Rectal smooth muscle tissue (tissue), 1 donor: ENCODE results near the gene PPP3CA.

Experiments used
- H3K27ac ChIP-seq: one replicate; pipeline ENCODE4 v1.7.0; 2013; ENCODE audit warnings: low read depth, low read length, inconsistent platforms
- H3K27me3 ChIP-seq: one replicate; pipeline ENCODE4 v1.7.0; 2013; ENCODE audit warnings: low read length; ENCODE audit not compliant: control insufficient read depth, insufficient read depth
- H3K36me3 ChIP-seq: one replicate; pipeline ENCODE4 v1.7.0; 2013; ENCODE audit warnings: low read length; ENCODE audit not compliant: control insufficient read depth, insufficient read depth
- H3K4me1 ChIP-seq: one replicate; pipeline ENCODE4 v1.7.0; 2013; ENCODE audit warnings: low read length; ENCODE audit not compliant: control insufficient read depth, insufficient read depth
- H3K4me3 ChIP-seq: one replicate; pipeline ENCODE4 v1.7.0; 2013; ENCODE audit warnings: low read length
- H3K9ac ChIP-seq: one replicate; pipeline ENCODE4 v1.7.0; 2013; ENCODE audit warnings: low read length

The PPP3CA gene

DNA sequence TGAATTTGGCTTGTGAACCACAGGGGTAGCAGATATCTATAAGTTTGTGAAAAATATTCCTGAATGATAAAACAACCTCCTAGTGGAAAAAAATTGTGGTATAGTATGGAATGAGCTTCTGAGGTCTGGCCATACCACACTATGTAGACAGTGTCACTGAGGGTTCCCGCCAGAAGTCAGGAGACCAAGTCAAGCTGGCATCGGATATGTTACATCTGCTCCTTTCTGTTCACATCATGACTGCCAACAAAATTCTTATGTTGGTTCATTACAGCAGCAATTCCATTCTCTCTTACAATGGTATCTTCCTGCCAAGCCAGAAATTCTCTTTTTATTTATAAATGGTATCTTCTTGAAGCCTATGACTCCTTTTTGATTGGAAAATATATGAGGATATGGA is 273.0 kb downstream of the PPP3CA start:
- no peak overlapping the region for H3K4me3 ChIP-seq
- no peak overlapping the region for H3K27ac ChIP-seq
- H3K4me1 ChIP-seq = no peaks in the 10 kb centered on the region
- no peak overlapping the region for H3K9ac ChIP-seq
- no peaks in the 10 kb centered on the region for H3K27me3 ChIP-seq
- no peaks in the 10 kb centered on the region for H3K36me3 ChIP-seq

DNA sequence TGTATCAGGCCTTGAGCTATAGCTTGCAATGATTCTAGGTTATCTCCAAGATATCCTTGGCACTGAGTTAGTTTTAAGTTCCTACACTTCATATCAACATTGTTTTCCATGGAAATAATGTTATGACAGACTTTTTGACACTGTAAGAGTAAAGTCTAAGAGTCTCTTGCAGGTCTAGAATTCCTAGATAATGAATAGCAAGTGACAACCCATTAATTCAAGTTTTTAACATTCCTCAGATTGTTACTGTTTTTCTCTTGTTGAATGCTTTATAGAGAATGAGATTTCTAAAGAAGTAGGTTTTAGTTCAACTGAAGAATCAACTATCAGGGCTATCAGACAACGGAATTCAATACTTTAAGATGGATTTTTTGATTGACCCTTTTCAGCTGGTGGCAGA is 276.1 kb downstream of the PPP3CA start:
- no peaks in the 10 kb centered on the region for H3K36me3 ChIP-seq
- H3K9ac ChIP-seq = no peak overlapping the region
- no peak overlapping the region for H3K27ac ChIP-seq
- no peaks in the 10 kb centered on the region for H3K27me3 ChIP-seq
- no peaks in the 10 kb centered on the region for H3K4me1 ChIP-seq
- no peak overlapping the region for H3K4me3 ChIP-seq

DNA sequence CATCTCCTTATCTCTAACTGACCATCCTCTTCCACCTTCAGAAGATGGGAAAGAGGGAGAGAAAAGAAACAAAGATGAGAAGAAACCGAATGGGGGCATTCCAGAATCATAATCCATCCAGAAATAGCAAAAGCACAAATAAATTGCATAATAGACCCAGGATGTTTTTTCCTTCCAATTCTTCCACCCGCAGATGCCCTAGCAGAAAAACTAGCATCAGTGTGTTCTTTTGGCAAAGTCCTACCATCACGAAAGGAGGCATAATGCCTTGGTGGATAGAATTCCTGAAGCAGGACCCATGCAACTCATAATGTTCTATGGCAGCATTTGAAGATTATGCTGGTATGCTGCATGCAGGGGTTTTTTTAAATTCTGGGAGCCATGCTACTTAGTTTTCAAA is 279.2 kb downstream of the PPP3CA start:
- no peaks in the 10 kb centered on the region for H3K4me1 ChIP-seq
- no peak overlapping the region for H3K27ac ChIP-seq
- no peak overlapping the region for H3K4me3 ChIP-seq
- no peak overlapping the region for H3K9ac ChIP-seq
- no peaks in the 10 kb centered on the region for H3K36me3 ChIP-seq
- H3K27me3 ChIP-seq = no peaks in the 10 kb centered on the region

DNA sequence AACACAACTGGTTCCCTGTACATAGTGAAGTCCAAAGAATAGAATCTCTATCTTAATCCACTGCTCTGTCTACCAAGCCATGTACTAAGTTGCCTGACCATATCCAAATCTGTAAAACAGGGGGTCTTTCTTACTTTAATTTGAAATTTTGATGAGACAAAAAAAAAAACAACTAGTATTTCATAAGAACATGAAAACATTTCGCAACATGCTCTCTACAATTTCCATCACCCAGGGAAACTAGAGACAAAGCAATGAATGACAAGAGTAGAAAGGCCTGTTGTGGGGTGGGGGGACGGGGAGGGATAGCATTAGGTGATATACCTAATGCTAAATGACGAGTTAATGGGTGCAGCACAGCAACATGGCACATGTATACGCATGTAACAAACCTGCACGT is 279.9 kb downstream of the PPP3CA start:
- Histone ChIP-seq H3K27me3 (no peaks in the 10 kb centered on the region), H3K9ac (no peak overlapping the region), H3K4me3 (no peak overlapping the region), H3K4me1 (no peaks in the 10 kb centered on the region), H3K27ac (no peak overlapping the region), H3K36me3 (no peaks in the 10 kb centered on the region)

DNA sequence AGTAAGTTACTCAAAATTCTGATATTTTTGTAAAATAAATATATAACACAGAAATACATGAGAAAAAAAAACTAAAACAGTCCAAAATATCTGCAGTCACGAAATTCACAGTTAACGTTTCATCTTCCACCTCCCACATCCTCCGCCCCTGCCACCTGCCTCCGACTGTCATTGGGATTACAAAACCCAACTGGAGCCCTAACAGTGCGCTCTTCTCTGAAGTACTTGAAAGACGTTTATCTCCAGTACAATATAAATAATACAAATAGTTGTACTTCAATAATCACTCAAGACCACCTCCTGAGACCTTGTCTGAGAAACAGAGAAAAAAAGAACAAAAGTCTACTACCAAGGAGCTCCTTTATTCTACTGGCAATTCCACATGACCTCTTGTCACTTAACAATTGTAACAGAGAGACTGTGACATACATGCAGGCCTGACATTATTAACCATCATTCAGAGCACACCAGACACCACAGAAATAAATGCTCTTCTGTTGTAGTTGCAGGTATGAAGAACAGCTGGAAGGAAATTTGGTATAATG is 280.6 kb downstream of the PPP3CA start:
- Histone ChIP-seq H3K27ac (no peak overlapping the region), H3K9ac (no peak overlapping the region), H3K4me1 (no peaks in the 10 kb centered on the region), H3K36me3 (no peaks in the 10 kb centered on the region), H3K27me3 (no peaks in the 10 kb centered on the region), H3K4me3 (no peak overlapping the region)

DNA sequence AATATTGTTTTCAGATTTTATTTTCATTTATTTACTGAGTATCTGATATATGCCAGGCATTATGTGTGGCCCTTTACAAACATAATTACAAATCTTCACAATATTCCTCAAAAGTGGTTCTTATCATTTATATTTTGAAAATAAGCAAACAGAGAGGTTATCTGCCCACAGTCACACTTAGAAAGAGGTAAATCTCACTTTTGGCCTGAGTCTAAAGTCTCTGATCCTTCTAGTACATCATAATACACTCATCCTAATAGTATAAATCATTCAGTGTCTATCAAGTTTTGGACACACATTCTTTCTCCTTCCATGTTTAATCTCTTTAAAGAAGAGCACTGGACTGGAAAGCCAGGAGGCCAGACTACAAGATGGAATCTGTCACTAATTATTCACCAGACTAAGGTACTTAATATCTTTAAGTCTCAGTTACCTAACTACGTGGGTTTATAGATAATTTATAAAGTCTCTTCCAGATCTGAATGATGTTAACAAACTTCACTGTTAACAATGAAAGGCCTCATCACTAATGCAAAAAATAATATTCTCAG is 281.3 kb downstream of the PPP3CA start:
- Histone ChIP-seq H3K4me1 (no peaks in the 10 kb centered on the region), H3K36me3 (no peaks in the 10 kb centered on the region), H3K27ac (no peak overlapping the region), H3K27me3 (no peaks in the 10 kb centered on the region), H3K9ac (no peak overlapping the region), H3K4me3 (no peak overlapping the region)

DNA sequence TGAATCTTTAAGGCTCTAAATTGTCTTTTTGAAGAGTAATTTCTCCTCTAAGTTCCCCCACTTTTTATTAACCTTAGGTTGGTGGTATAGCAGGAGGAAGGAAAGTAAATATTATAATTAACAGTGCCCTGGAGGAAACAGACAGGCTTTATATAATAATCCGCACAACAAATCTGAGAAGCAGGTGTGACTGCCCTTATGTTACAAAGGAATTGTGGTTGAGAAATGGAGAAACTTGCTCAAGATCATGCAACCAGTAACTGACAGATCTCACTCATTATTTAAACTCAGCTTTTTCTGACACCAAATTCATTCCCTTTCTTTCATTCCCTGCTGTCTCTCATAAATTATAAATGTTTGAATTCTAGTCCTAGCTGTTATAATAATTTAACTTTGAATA is 282.0 kb downstream of the PPP3CA start:
- Histone ChIP-seq H3K4me1 (no peaks in the 10 kb centered on the region), H3K4me3 (no peak overlapping the region), H3K9ac (no peak overlapping the region), H3K36me3 (no peaks in the 10 kb centered on the region), H3K27me3 (no peaks in the 10 kb centered on the region), H3K27ac (no peak overlapping the region)

DNA sequence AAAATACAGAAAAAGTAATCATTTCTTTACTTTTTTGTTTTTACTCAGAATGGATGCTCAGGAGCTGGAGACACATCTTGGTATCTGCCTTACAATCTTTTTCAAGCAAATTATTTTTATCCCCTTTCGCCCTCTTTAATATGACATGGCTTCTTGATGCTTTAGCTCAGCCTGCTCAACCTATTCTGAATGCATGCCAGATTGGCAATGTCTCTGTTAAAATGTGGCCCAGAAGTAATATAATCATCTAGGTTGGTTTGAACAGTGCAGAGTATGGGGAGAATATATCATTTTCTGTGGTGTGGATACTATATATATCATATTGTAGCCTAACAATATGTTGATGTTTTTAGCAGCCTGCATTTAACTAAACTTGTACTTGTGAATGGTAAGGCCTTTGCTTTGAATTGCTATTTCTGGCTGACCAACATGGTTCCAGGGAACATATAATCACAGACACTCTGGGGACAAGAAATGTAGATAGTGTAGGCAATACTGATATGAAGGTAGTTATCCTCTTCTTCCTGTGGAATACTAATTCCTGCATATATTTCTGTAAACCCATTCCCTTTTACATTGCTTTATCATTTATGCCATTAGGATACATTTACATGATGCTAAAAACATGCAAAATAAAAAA is 282.7 kb downstream of the PPP3CA start:
- H3K9ac ChIP-seq = no peak overlapping the region
- no peaks in the 10 kb centered on the region for H3K4me1 ChIP-seq
- no peaks in the 10 kb centered on the region for H3K27me3 ChIP-seq
- H3K27ac ChIP-seq = no peak overlapping the region
- no peak overlapping the region for H3K4me3 ChIP-seq
- H3K36me3 ChIP-seq = no peaks in the 10 kb centered on the region

DNA sequence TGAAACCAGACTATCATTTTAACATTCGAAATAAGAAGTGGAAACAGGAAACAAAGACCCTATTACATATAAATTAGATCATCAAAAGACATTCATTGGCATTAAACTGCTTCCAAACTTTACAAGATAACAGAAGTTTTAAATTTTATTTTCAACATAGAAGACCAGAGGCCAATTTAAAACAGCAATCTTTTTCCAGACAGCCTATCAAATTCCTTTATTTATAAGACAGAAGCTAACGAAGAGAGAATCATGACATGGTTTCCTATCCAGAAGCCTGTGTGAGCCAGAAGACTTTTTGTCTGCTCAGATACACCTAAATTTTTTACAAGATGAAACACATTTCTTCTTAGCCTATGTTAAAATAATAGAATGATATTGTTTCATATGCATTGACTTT is 291.9 kb downstream of the PPP3CA start:
- no peaks in the 10 kb centered on the region for H3K27me3 ChIP-seq
- H3K4me1 ChIP-seq = no peaks in the 10 kb centered on the region
- H3K36me3 ChIP-seq = no peaks in the 10 kb centered on the region
- H3K9ac ChIP-seq = no peak overlapping the region
- no peak overlapping the region for H3K27ac ChIP-seq
- no peak overlapping the region for H3K4me3 ChIP-seq

DNA sequence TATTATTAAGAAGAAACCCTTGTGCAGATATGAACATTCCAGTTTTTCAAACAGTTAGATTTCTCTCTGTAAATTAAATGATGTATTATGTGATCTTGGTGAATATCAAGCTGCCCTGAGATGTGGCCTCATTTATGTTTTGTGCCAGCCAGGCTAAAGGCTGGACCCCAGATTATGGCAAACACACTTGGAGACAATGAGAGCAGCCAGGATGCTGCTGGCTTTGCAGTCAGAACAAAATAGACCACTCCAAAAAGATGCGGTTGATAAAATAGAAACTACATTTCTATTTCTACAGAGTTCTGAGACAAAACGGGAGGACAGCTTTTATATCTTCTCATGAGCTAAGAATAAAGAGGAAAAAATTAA is 296.5 kb downstream of the PPP3CA start:
- Histone ChIP-seq H3K4me1 (no peaks in the 10 kb centered on the region), H3K27me3 (no peaks in the 10 kb centered on the region), H3K4me3 (no peak overlapping the region), H3K27ac (no peak overlapping the region), H3K36me3 (no peaks in the 10 kb centered on the region), H3K9ac (no peak overlapping the region)

DNA sequence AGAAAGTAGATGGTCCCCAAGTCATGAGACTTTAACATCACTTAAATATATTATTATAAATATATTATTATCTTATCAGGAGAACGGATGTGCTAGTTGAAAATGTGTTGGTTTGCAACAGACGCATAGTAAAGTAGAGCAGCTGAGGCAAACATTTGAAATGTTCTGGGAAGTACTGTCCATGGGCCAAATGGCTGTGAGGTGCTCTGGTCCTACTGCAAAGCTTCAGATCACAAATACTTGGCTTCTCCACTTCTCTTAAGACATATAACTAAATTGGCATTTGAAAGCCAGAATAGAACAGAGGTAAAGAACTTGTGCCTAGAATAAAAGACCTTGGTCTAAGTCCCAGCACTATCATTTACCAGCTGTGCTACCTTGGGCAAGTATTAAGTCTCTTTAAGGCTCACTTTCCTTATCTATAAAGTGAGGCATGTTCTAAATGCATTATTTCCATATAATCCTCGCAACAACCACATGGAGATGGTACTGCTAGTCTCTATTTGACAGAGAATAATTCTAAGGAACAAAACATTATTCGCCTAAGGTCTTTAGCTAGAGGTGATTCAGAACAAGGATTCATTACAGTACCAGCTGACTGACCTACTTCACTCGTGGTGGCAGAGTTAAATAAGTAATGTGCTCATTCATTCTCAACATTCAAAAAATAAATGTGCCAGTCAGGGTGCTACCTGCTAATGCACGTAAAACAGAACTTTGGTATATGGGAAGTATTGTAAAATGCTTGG is 297.1 kb downstream of the PPP3CA start:
- Histone ChIP-seq H3K27ac (no peak overlapping the region), H3K27me3 (no peaks in the 10 kb centered on the region), H3K36me3 (no peaks in the 10 kb centered on the region), H3K9ac (no peak overlapping the region), H3K4me1 (no peaks in the 10 kb centered on the region), H3K4me3 (no peak overlapping the region)

DNA sequence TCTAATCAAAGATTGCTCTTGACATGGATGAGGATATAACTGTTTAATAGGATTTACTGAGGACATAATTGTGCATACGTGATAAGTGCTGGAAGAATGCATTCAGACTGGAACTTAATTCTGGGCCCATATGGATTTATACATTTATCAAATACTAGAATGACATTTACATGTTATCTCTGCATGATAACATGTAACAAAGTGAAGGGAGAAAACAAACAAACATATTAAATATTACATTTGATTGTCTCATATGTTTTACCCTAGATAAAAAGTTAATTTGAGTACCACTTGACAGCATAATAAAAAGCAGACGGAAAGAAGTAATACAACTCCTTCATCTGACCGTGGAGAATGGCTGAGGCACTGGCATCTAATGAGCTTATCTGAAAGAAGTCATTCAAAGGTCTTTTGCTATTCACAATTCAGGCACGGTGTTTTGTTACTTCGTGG is 297.8 kb downstream of the PPP3CA start:
- no peak overlapping the region for H3K27ac ChIP-seq
- no peak overlapping the region for H3K9ac ChIP-seq
- H3K27me3 ChIP-seq = no peaks in the 10 kb centered on the region
- H3K4me1 ChIP-seq = no peaks in the 10 kb centered on the region
- no peak overlapping the region for H3K4me3 ChIP-seq
- no peaks in the 10 kb centered on the region for H3K36me3 ChIP-seq
